Pulmonary artery endothelial cell (primary cell): ENCODE results near the gene NHS. TPM values are rescaled to one million over a fixed set of nuclear protein-coding genes. Genes with fewer than 3 reads are reported as not detected.

Source experiments
- DNase-seq: peaks from one replicate; pipeline ENCODE4 v3.0.0-alpha.2; 2011; ENCODE audit warnings: low read depth, low spot score
- total RNA-seq: library from RNA; depleted of rRNA; stranded (reverse); fragments of >200 nt; gene quantifications from 2 replicates; pipeline ENCODE4 v1.2.3, GENCODE V29; 2014

Gene NHS
- total RNA-seq, 1 donor from 2014 or later, result 0.07 TPM

DNA sequence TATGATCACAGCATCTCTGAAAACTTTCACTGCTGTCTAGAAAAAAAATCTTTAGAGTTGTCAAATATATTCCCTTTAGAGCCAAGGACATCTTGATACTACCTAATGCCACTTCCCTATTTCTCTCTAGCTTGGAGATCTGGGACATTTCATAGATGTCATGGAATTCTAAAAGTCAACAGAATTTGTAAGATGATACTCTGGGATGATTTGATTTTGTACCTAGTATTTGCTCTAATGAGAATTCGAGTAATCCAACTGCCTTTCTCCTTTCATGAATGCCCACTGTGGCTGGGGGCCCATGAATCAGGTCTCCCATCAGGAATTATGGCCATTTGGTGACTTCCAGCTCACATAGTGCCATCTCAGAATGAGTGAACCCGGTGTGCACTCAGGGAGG lies 73.2 kb downstream of the NHS start:
- no peak for DNase-seq

- DNase-seq, result no peak
Observed at GRCh38 chrX:17449866-17450265, 74.9 kb downstream of the NHS start.

- no peak for DNase-seq
Observed at GRCh38 chrX:17453788-17454187, 78.8 kb downstream of the NHS start.

GRCh38 chrX:17456526-17456925 lies 81.5 kb downstream of the NHS start:
- no peak for DNase-seq

DNA sequence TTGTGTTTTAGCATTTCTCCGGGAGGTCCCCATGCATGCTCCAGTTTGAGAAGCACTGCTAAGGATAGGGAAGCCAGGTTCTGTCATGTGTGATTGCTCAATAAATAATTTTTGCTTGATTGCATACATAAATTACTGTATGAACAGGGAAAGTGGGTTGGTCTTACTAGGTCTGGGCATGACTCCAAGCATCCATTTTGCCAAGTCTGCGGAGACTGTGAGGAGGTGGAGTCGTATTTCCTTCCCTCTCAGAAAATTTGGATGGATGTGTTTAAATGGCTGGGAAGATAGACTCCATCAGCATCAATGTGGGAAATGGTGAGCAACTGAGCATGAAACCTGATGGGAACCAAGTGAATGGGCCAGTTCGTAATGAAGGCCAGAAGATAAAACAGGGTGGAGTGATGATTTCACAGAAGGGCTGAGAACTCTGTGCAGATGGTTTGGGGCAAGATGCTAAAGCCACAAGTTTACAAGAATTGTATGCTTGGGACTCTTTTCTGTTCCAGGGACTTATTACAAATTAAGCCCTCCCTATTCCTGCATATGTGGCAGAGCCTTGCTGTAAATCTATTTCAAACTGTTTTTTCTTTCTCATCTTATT lies 84.1 kb downstream of the NHS start:
- DNase-seq, result no peak

DNA sequence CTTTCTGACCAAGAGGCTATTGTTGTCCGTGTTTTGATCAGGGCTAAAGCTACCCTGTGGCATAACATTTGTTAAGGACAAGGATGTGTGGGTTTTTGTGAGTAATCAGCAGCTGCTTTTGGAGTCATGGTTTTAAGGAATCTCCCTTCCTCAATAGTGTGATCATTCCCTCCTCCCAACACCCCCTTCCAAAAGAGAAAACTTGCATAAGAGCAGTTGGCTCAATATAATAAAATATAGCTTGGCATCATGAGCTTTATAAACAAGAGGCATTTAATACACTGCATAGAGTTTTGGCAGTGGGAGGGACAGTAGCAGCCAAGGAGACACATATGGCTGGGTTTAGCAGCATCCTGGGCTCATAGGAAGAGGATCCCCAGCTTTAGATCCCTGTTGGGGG lies 84.7 kb downstream of the NHS start:
- DNase-seq, result no peak

DNA sequence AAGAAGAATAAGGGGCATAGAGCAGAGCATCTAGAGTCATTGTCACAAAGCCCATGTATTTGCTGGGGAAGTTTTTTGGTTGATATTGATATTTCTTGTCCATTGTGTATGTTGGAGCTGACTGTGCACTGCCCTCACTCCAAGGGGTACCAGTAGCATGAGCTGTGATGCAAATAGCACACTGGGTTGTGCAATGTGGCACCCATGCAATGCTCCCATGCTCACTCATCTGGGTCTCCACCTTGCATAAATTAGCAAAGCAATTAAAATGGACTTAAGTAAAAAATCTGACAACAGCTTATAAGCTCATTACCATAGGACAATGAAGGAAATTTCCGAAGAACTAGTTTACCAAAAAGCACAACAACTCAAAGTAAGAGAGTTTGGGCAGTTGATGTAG lies 87.9 kb downstream of the NHS start:
- no peak for DNase-seq

DNA sequence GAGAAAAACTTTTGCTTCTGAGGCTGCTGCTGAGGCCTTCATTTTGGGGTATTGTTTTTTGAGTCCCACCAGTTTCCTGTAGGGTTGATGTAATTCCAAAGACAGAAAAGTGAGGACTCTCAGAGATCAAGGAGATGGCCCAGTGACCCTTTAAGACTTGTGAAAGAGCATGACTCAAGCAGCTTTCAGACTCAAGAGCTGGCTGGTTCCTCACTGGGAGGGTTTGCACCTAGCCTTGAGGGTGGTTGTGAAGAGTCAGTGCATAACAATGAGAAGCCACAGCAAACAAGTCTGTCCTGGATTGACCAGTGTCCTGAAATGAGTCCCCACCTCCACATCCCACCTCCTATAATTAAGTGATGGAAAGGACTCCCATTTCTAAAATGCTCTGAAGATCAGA lies 89.2 kb downstream of the NHS start:
- DNase-seq, result no peak

- no peak for DNase-seq
Observed at GRCh38 chrX:17465201-17465600, 90.2 kb downstream of the NHS start.

- no peak for DNase-seq
Observed at GRCh38 chrX:17465802-17466201, 90.8 kb downstream of the NHS start.

DNA sequence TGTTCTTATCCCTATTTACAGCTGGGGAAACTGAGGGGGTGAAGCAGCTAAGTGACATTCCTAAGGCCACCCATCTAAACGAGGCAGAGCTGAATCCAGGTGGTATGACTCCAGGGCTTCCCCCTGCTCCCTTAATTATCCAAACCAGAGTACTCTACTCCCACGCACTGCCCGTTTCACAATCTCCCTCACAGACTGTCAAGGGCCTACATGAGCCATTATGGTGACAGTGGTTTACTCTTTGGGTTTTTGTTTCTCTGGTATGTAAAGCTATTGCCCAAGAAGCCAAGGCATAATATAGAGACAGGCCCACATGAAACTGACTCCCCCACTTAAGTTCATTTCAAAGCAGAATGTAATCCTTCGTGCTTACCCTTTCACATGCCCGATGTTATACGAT lies 95.1 kb downstream of the NHS start:
- no peak for DNase-seq

GRCh38 chrX:17471121-17471520 lies 96.1 kb downstream of the NHS start:
- no peak for DNase-seq

DNA sequence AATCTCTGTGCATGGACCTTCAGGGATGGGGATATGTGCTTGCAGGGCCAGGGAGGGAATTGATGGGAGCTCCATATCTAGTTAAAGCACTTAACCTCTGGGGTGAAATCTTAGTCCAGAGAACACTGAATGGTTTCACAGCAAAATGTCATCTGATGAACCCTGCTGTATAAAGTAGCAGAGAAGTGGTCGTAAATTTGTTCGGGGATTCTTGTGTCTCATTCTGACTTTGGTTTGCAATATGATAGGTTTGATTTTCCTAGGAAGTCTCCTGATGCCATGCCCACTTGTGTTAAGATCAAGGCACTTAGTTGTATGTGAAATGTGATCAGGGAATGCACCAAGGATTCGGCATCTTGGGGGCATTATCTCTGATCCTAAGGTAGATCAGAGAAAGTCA lies 96.9 kb downstream of the NHS start:
- no peak for DNase-seq

DNA sequence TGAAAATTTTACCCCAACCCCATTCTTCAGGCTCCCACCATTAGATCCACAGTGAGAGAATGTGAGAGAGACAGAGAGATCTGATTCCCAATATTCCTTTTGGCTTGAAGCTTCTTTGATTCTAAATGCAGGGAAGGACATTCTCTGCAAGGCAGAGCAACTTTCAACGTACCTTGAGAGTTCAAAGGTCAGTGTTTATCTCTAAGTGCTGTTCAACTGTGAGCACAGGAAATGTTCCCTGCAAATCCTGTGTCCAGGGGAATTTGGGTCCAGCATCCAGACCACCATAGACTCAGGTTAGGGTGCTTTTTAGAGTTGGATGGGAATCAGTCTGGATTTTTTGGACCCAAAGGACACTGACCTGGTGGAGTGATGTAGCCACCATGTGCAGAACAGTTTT lies 97.4 kb downstream of the NHS start:
- DNase-seq, result no peak

DNA sequence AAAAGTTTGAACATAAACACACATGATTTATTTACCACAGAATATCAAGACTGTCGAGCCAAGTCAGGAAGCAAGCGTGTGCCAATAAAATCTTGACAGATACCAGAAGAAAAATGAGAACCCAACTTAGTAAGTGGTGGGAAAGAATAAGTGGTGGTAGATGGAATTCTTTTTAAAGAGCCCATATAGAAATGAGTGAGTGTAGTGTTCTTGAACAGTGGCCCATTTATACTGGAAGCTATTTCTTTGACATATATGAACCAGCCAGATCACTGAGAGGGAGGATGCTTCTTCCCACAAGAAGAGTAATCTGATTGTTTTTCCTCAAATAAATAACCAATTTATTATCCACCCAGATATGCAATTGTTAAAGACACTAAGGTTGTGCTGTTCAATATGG lies 98.0 kb downstream of the NHS start:
- no peak for DNase-seq

- DNase-seq, result no peak
Observed at GRCh38 chrX:17474892-17475291, 99.9 kb downstream of the NHS start.

DNA sequence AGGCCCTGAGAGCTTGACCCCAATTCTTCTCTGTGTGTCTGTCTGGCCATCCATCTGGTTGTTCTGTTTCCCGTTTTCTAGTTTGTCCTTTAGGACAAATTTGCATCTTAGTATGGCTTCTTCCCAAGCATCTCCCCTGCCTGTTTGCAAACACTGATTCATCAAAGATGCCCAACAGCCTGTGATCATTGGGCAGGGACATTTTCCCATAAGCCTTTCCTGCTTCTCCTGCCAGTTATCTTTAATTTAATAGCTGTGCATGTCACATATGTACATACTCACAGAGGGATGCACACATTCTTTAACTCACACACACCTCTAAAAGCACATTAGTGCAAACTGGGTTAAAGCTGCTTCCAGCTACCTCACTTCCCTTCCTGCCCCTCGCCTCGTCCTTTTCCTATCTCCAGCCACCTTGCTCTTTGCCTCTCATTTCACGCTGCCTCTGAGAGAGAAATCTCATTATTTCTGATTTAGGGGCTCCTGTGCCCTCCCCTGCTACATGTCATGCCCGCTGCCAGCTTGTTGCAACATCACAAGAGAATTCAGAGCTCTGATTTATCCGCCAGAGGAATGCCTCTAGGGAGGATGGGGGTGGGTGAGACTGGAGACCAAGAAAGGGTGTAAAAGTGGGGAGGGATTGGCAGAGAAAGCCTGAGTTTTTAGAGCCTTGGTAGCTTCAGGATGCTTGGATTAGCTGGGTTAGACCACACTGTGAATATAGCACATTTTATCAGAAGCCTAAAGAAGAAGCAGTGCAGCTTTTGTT lies 100.6 kb downstream of the NHS start:
- no peak for DNase-seq

DNA sequence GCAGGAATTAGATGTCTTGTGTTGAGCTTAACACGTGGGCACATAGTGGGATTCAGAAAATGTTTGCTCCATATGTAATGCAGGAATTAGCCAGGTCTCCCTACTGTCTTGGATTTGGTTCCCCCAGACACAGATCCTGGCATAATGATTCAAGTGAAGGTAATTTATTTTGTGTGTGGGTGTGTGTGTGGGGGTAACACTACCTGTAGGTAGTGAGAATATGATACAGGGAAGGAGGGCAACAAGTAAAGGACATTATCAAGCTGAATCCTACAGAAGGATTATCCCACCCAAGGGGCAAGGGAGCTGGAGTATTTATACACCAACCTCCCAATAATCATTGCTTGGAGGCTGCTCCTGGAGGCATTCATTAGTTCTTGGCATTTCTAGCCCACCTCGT lies 101.4 kb downstream of the NHS start:
- DNase-seq, result no peak

GRCh38 chrX:17481086-17481485 lies 106.1 kb downstream of the NHS start:
- no peak for DNase-seq

DNA sequence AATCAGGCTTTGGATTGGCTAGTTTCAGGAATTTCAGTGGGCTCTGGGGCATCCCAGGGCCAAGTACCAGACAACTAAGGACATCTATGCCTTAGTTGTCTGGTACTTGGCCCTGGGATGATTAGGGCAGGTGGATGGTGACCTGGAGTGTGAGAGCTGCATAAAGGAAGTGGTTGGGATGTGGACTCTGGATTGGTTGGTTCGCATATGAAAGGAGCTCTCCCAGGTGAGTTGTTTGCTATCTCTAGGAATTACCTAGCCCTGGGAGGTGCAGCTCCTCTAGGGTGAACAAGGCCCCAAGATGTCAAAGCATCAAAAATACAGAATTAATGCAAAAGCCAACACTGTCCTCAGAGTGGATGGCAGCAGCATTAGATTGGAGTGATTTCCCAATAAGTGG lies 109.6 kb downstream of the NHS start:
- DNase-seq, result no peak

DNA sequence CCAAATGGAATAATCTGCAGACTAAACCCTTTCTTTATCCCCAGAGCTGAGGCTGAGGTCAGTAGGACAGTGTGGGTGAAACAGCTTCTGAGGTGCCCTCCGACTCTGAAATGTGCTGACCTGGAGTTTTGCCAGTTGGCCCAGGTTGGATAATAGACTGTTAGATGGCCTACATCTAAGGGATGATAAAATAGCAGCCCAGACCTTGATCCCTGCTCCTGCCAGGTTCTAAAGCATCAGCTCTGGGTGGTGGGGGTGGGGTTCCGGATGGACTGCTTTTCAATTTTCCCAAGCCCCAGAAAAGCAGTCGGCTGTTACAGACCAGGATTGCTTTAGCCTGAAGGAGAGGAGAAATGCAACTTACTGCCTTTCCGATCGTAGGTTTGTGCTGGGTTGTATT lies 110.4 kb downstream of the NHS start:
- no peak for DNase-seq

DNA sequence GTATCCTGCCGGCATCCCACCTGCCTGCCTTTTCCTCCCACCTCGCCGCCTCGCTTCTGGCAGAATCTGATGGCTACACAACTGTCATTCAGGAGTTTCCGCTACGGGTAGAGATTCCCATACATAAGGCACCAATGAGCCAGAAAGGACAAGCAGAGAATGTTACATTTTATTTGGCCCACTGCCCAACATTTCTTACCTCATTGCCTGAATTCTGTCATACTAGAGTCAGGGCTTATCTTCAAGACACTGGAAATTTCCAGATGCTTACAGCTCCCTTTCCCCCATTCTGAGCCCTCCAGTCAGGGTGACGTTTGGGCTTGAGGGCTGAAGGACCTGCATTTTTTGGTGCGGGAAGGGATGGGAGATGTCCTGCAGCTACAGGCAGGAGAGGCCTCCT lies 113.0 kb downstream of the NHS start:
- DNase-seq, result no peak

- no peak for DNase-seq
Observed at GRCh38 chrX:17494216-17494615, 119.2 kb downstream of the NHS start.

DNA sequence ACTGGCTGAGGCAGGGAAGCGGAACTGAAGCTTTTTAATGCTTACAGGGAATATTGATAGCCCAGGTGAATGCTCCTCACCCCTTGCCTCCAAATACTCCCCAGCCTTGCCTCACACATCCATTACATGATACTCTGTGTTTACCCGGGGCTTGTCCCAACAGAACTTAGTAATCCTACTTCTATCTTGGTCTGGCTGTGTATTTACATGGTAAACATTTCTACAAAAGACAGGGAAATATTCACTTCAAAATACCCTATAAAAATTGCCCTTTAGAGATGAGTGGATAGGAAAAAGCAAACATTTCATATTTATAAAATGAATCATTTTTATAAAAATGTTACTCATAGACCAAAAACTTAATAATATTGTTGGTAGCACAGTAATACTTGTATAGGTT lies 120.1 kb downstream of the NHS start:
- DNase-seq, result no peak
